ENCODE measurements around the gene TRPM3. TPM values are rescaled to one million over a fixed set of nuclear protein-coding genes. Genes with fewer than 3 reads are reported as not detected.

Gene TRPM3
- total and polyA plus RNA-seq, 9 of the 15 experiments (the other 6 are each of a cell fraction or from before 2014, with no cell fraction given) = 0.04 TPM; not detected in 8

- Histone ChIP-seq H3K36me3 (ENCODE audit: control insufficient read depth, insufficient read depth, low read length) (no peaks in the 10 kb centered on the region), H3K79me2 (ENCODE audit: control insufficient read depth, insufficient read depth, low read length) (no peaks in the 10 kb centered on the region), H3K4me1 (replicated peaks in 1 of 2; ENCODE audit: control insufficient read depth in 2 of 2, insufficient read depth in 2 of 2, low read length in 2 of 2) (peaks cover 10 to 42% of the 10 kb centered on the region in 2 experiments; a peak in 3 of 5 replicates), H3K27ac (ENCODE audit: extremely low read depth, low read depth, low read length) (no peak overlapping the region), H3K9ac (ENCODE audit: insufficient read depth in 1 of 2, low read depth in 2 of 2, low read length in 2 of 2) (peak overlapping the region in 1 of 2 experiments; percentile 54; a peak in 1 of 4 replicates), H2AFZ (ENCODE audit: low read depth, low read length) (peak overlapping the region; percentile 66; the same call in 1 of the 2 replicates), H3K4me2 (ENCODE audit: insufficient read depth, low read length) (no peak overlapping the region), H3K4me3 (no peak overlapping the region), H3K9me1 (ENCODE audit: control insufficient read depth, insufficient read depth, low read length) (no peaks in the 10 kb centered on the region), H4K20me1 (replicated peaks; ENCODE audit: control insufficient read depth, insufficient read depth, low read length) (no peaks in the 10 kb centered on the region), H3K27me3 (ENCODE audit: control insufficient read depth in 2 of 2, insufficient read depth in 2 of 2, low read length in 2 of 2) (no peaks in the 10 kb centered on the region), H3K9me3 (replicated peaks; ENCODE audit: control insufficient read depth, insufficient read depth, low read depth, low read length) (no peaks in the 10 kb centered on the region)
- WGBS (ENCODE audit: insufficient coverage, low coverage, missing lambda C conversion rate) = 59% methylated on average over 6 of the region's 6 CpGs
- intact Hi-C loops (cut with micrococcal nuclease) (loop anchor here (10.0 kb wide), 1 partner anchor 233 kb away; the partner anchor contains the start of gene SMC5), in situ Hi-C loops (cut with MboI) (no loop called here)
- ATAC-seq (no peak), FAIRE-seq (no peak), DNase-seq (ENCODE audit: extremely low read depth in 1 of 4, low spot score in 3 of 4) (no peak)
- no TSS peak for BruUV-seq (replicated peaks)
- ChIA-PET CTCF (ENCODE audit: low intra/inter-chr PET ratio) (no interaction called here), POLR2A (interaction anchor here (0.7 to 0.9 kb wide), 3 partner anchors 10 to 74 kb away, joined by 3 to 4 read pairs (median 4); partner anchors contain the start of gene KLF9)
- TF ChIP-seq PHF21A (IDR thresholded peaks at IDR 0.05; ENCODE audit: borderline replicate concordance, low read depth) (no peak), HDAC1 (IDR thresholded peaks at IDR 0.05) (no peak), PYGO2 (tag; IDR thresholded peaks at IDR 0.05) (no peak), ZEB2 (IDR thresholded peaks at IDR 0.05) (no peak), SNRNP70 (optimal IDR thresholded peaks at IDR 0.05; ENCODE audit: low read depth, low read length) (no peak), TEAD1 (CRISPR knock-in tag; IDR thresholded peaks at IDR 0.05) (no peak), SAFB2 (IDR thresholded peaks at IDR 0.05; ENCODE audit: borderline replicate concordance, low read depth, low read length, severe bottlenecking) (no peak), ZNF146 (CRISPR knock-in tag; IDR thresholded peaks at IDR 0.05; ENCODE audit: unreplicated experiment) (no peak), NONO (IDR thresholded peaks at IDR 0.05; ENCODE audit: low read depth in 2 of 2, low read length in 1 of 2) (no peak), NELFE (IDR thresholded peaks at IDR 0.05; ENCODE audit: insufficient read depth, insufficient read length) (no peak), ZBTB1 (CRISPR knock-in tag; IDR thresholded peaks at IDR 0.05; ENCODE audit: borderline replicate concordance, low read depth) (no peak), MEF2A (IDR thresholded peaks at IDR 0.05; ENCODE audit: control insufficient read depth, low read depth, low read length) (no peak), ZSCAN29 (IDR thresholded peaks at IDR 0.05) (no peak), ILK (tag; IDR thresholded peaks at IDR 0.05; ENCODE audit: borderline replicate concordance, low read depth) (no peak), BCOR (IDR thresholded peaks at IDR 0.05) (no peak), ETV5 (CRISPR knock-in tag; IDR thresholded peaks at IDR 0.05; ENCODE audit: low read depth) (no peak), JUNB (CRISPR knock-in tag; conservative IDR thresholded peaks at IDR 0.05) (no peak), ZNF165 (CRISPR knock-in tag; IDR thresholded peaks at IDR 0.05; ENCODE audit: borderline replicate concordance) (no peak), ZBTB9 (CRISPR knock-in tag; IDR thresholded peaks at IDR 0.05) (no peak), ZBTB43 (CRISPR knock-in tag; IDR thresholded peaks at IDR 0.05) (no peak)
These were observed 633.2 kb downstream of the TRPM3 start for GRCh38 chr9:70488098-70488792.

Measured in K562 (cell line).